Neutrophil (primary cell): ENCODE measurements around the gene DIS3L2.

Source experiments
- H3K27ac ChIP-seq: fragments of 200-600 bp; sonication (generic); 2 replicates; pipeline ENCODE4 v1.5.1; 2016; ENCODE audit warnings: mild to moderate bottlenecking, moderate library complexity
- H3K27me3 ChIP-seq: fragments of 200-600 bp; sonication (generic); 2 replicates; pipeline ENCODE4 v1.6.0; 2016; ENCODE audit warnings: mild to moderate bottlenecking
- H3K36me3 ChIP-seq: fragments of 200-600 bp; sonication (generic); 2 replicates; pipeline ENCODE4 v1.5.1; 2017
- H3K4me1 ChIP-seq, 2 experiments: fragments of 200-600 bp in 1 of 2; sonication (generic) in 1 of 2; 1 replicate in 1 of 2; 2 replicates in 1 of 2; pipeline versions ENCODE4 v1.5.1 to v1.6.1; 2013 to 2016; ENCODE audit warnings: low read depth in 1 of 2, low read length in 1 of 2, mild to moderate bottlenecking in 1 of 2, moderate library complexity in 1 of 2; ENCODE audit not compliant: control insufficient read depth in 1 of 2, insufficient read depth in 1 of 2
- H3K4me3 ChIP-seq, 2 experiments: fragments of 200-600 bp in 1 of 2; sonication (generic) in 1 of 2; 1 replicate in 1 of 2; 2 replicates in 1 of 2; pipeline ENCODE4 v1.5.1; 2013 to 2016; ENCODE audit warnings: low read depth in 1 of 2, low read length in 1 of 2, mild to moderate bottlenecking in 1 of 2, moderate library complexity in 1 of 2
- H3K9me3 ChIP-seq: fragments of 200-600 bp; sonication (generic); 2 replicates; pipeline ENCODE4 v1.5.1; 2016
- TF ChIP-seq, protein P1 (sequence below): fragments of 200-600 bp; sonication (generic); IDR thresholded peaks from 2 replicates; pipeline ENCODE4 v1.5.1; 2016; ENCODE audit warnings: antibody characterized with exemption

DIS3L2 gene

DNA sequence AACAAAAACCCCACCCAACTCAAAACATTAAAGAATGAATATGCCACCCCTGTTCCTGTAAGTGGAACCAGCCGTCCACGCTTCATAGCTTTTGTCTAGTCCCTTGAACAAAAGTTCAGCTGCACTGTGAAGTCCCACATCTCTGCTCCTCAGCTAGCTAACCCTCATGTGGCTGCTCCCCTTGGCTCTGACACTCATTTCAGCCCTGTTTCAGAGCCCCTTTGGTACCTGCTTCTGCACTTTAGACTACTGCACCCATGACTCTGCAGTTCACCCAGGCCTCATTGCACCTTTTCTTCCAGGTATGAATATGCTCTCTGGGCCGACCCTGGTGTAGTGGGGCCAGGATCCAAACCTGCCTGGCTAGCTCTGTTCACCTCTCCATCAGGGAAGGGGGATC is 155.3 kb downstream of the DIS3L2 start:
- H3K9me3 ChIP-seq: no peaks in the 10 kb centered on the region
- H3K27me3 ChIP-seq: no peaks in the 10 kb centered on the region
- no peak overlapping the region for H3K27ac ChIP-seq
- no peak overlapping the region for H3K4me3 ChIP-seq
- TF ChIP-seq, protein P1, sequence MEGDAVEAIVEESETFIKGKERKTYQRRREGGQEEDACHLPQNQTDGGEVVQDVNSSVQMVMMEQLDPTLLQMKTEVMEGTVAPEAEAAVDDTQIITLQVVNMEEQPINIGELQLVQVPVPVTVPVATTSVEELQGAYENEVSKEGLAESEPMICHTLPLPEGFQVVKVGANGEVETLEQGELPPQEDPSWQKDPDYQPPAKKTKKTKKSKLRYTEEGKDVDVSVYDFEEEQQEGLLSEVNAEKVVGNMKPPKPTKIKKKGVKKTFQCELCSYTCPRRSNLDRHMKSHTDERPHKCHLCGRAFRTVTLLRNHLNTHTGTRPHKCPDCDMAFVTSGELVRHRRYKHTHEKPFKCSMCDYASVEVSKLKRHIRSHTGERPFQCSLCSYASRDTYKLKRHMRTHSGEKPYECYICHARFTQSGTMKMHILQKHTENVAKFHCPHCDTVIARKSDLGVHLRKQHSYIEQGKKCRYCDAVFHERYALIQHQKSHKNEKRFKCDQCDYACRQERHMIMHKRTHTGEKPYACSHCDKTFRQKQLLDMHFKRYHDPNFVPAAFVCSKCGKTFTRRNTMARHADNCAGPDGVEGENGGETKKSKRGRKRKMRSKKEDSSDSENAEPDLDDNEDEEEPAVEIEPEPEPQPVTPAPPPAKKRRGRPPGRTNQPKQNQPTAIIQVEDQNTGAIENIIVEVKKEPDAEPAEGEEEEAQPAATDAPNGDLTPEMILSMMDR: no peak
- H3K4me1 ChIP-seq: peaks cover 0 to 5% of the 10 kb centered on the region in 2 experiments
- H3K36me3 ChIP-seq: no peaks in the 10 kb centered on the region

GRCh38 chr2:232117413-232117812 is 155.9 kb downstream of the DIS3L2 start:
- Histone ChIP-seq H3K9me3 (no peaks in the 10 kb centered on the region), H3K4me3 (no peak overlapping the region), H3K36me3 (no peaks in the 10 kb centered on the region), H3K27me3 (no peaks in the 10 kb centered on the region), H3K4me1 (peaks cover 0 to 5% of the 10 kb centered on the region in 2 experiments), H3K27ac (no peak overlapping the region)
- TF ChIP-seq, protein P1: no peak

- H3K4me3 ChIP-seq: no peak overlapping the region
- H3K36me3 ChIP-seq: no peaks in the 10 kb centered on the region
- TF ChIP-seq, protein P1: no peak
- no peak overlapping the region for H3K27ac ChIP-seq
- H3K4me1 ChIP-seq: peaks cover 0 to 5% of the 10 kb centered on the region in 2 experiments
- H3K27me3 ChIP-seq: no peaks in the 10 kb centered on the region
- H3K9me3 ChIP-seq: no peaks in the 10 kb centered on the region
Measured at GRCh38 chr2:232120911-232121310, 159.4 kb downstream of the DIS3L2 start.

DNA sequence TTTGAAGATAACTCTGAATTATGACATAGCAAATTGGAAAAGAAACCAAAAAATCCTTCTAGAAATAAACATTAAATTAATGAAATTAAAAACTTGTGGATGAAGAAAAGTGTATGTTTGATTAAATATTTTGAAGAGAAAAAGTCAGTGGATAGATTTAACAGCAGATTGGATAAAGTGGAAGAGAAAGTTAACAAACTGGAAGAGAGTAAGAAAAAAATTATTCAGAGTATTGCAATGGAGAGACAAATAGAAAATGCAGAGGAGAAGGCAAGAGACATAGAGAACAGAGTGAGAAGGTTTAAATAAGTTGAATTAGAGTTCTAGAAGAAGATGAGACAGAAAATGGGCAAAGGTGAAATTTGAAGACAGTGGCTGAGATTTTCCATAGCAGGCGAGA is 162.8 kb downstream of the DIS3L2 start:
- Histone ChIP-seq H3K27ac (no peak overlapping the region), H3K4me3 (no peak overlapping the region), H3K36me3 (no peaks in the 10 kb centered on the region), H3K9me3 (no peaks in the 10 kb centered on the region), H3K27me3 (no peaks in the 10 kb centered on the region), H3K4me1 (no peaks in the 10 kb centered on the region)
- TF ChIP-seq, protein P1: no peak

DNA sequence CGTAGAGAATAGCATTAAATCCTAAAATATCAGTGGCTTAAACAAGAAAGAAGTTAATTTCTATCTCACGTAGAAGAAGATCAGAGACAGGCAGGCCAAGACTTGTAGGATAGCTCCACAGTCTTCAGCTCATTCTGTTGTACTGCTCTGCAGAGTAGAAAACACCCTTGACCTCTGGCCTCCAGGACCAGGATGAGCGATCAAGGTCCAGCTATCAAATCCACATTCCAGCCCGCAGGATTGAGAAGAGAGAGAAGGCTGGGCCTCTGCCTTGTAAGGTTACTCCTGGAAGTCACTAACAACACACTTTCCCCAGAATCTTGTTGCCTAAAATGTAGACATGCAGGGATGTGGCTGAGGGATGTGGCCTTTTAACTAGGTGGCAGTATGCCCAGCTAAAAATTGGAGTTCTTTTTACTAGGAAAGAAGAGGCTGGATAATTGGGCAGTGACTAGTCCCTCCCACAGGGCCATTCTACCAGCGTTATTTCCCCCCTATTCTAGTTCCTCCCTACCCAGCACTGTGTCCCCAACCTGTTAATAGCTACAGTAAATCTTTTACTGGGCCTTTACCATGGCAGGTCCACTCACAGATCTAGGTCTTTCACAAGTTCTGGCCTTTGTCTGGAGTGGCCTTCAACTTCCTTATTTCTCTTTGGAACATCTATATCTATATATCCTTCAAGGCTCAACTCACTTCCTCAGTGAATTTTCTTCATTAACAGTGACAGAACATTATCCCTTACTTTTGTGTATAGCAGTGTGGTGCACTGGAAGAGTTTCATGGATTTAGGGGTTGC is 165.0 kb downstream of the DIS3L2 start:
- Histone ChIP-seq H3K4me3 (no peak overlapping the region), H3K36me3 (peaks cover 2% of the 10 kb centered on the region), H3K4me1 (no peaks in the 10 kb centered on the region), H3K27ac (no peak overlapping the region), H3K27me3 (no peaks in the 10 kb centered on the region), H3K9me3 (no peaks in the 10 kb centered on the region)
- TF ChIP-seq, protein P1: no peak
